Measurements from ENCODE around the gene ADAT2. TPM values are rescaled to one million over a fixed set of nuclear protein-coding genes. Genes with fewer than 3 reads are reported as not detected.

Gene ADAT2
- total and polyA plus RNA-seq, 2 of the 4 experiments (the other 2 are of a cell fraction) = 2.7 to 5.4 TPM

GRCh38 chr6:143443096-143443495, 7.4 kb downstream of the ADAT2 start:
- Histone ChIP-seq H2BK120ac (ENCODE audit: low read depth, low read length) (no peak overlapping the region), H3K79me1 (ENCODE audit: low read depth in 1 of 2, low read length in 2 of 2) (peaks cover 12 to 16% of the 10 kb centered on the region in 2 experiments; a peak in 3 of 4 replicates), H2AFZ (replicated peaks; ENCODE audit: low read length, poor library complexity) (no peak overlapping the region), H2BK20ac (ENCODE audit: low read depth, low read length) (no peak overlapping the region), H4K8ac (ENCODE audit: low read depth in 2 of 2, low read length in 2 of 2) (no peak overlapping the region), H3K9me3 (ENCODE audit: control insufficient read depth, insufficient read depth, low read length) (no peaks in the 10 kb centered on the region), H4K20me1 (ENCODE audit: insufficient read depth, low read length) (no peaks in the 10 kb centered on the region), H3K4ac (ENCODE audit: low read depth, low read length) (no peak overlapping the region), H2AK9ac (replicated peaks; ENCODE audit: low read depth, low read length, poor library complexity) (no peak overlapping the region), H2AK5ac (ENCODE audit: low read depth, low read length) (no peak overlapping the region; the same call in 1 of the 2 replicates), H3K56ac (ENCODE audit: extremely low read depth, insufficient read depth, low read length) (no peak overlapping the region), H3K18ac (ENCODE audit: low read depth, low read length) (no peak overlapping the region), H3K14ac (replicated peaks; ENCODE audit: low read depth, low read length) (no peak overlapping the region), H4K5ac (ENCODE audit: low read depth, low read length) (no peak overlapping the region), H3K4me1 (ENCODE audit: control insufficient read depth, insufficient read depth, low read length) (peaks cover 5% of the 10 kb centered on the region), H2BK5ac (ENCODE audit: low read depth, low read length, poor library complexity, severe bottlenecking) (no peak overlapping the region), H3K4me3 (ENCODE audit: insufficient read depth, low read depth, low read length) (no peak overlapping the region), H3K27ac (ENCODE audit: insufficient read depth, low read length) (no peak overlapping the region), H3K9me1 (ENCODE audit: insufficient read depth, low read length) (no peaks in the 10 kb centered on the region), H3K4me2 (ENCODE audit: low read depth, low read length) (no peak overlapping the region), H4K91ac (ENCODE audit: insufficient read depth, low read depth, low read length) (no peak overlapping the region), H3K27me3 (ENCODE audit: control insufficient read depth, insufficient read depth, low read length) (no peaks in the 10 kb centered on the region), H2BK15ac (ENCODE audit: low read depth, low read length) (no peak overlapping the region), H3K36me3 (ENCODE audit: control insufficient read depth, insufficient read depth, low read length) (peaks cover 6% of the 10 kb centered on the region; the same call in 1 of the 2 replicates), H3K23ac (ENCODE audit: low read depth, low read length) (no peak overlapping the region), H3K9ac (ENCODE audit: low read depth, low read length) (no peak overlapping the region)
- POLR2A ChIA-PET (ENCODE audit: unreplicated experiment) = no interaction called here
- no peak for ATAC-seq (ENCODE audit: low read depth)
- no TSS peak for BruUV-seq (replicated peaks)
- in situ Hi-C loops (cut with MboI; ENCODE audit: low sequenced_read_pairs) = no loop called here
- CTCF ChIA-PET = interaction anchor here (1.4 kb wide), 1 partner anchor 16 kb away, joined by 3 read pairs; no protein-coding TSS in a partner anchor
- no CpG with 5 or more reads among the region's 2 CpGs for WGBS, 2 experiments (ENCODE audit: extremely low coverage in 2 of 2, insufficient read length in 1 of 2)
- DNase-seq = no peak
- intact Hi-C loops (cut with micrococcal nuclease) = loop anchor here (10.0 kb wide), 1 partner anchor 572 kb away; no protein-coding TSS in a partner anchor
- dilution Hi-C loops (cut with HindIII; ENCODE audit: low sequenced_read_pairs, unreplicated experiment) = no loop called here
- TF ChIP-seq CHD1 (IDR thresholded peaks at IDR 0.05; ENCODE audit: low read depth, low read length) = no peak
- no peak for TF ChIP-seq RCOR1 (IDR thresholded peaks at IDR 0.05; ENCODE audit: insufficient replicate concordance, low read length)
- no peak for TF ChIP-seq RFX5 (IDR thresholded peaks at IDR 0.05; ENCODE audit: low read depth, low read length)
- TF ChIP-seq NFE2L2 (IDR thresholded peaks at IDR 0.05; ENCODE audit: low read depth, low read length) = no peak
- no peak for TF ChIP-seq ELK1 (IDR thresholded peaks at IDR 0.05; ENCODE audit: borderline replicate concordance, low read depth, low read length)
- TF ChIP-seq POLR2A (IDR thresholded peaks at IDR 0.05; ENCODE audit: low read depth, low read length) = no peak
- TF ChIP-seq MAFK (IDR thresholded peaks at IDR 0.05; ENCODE audit: low read depth, low read length) = no peak
- no peak for TF ChIP-seq FOS (IDR thresholded peaks at IDR 0.05; ENCODE audit: low read depth, low read length)
- no peak for TF ChIP-seq USF2 (IDR thresholded peaks at IDR 0.05; ENCODE audit: low read depth, low read length)
- TF ChIP-seq MXI1 (IDR thresholded peaks at IDR 0.05; ENCODE audit: borderline replicate concordance, low read depth, low read length) = no peak
- TF ChIP-seq SMC3 (IDR thresholded peaks at IDR 0.05; ENCODE audit: low read depth, low read length) = no peak
- TF ChIP-seq MAZ (IDR thresholded peaks at IDR 0.05; ENCODE audit: borderline replicate concordance, low read depth, low read length) = no peak
- TF ChIP-seq BHLHE40 (IDR thresholded peaks at IDR 0.05; ENCODE audit: low read depth, low read length) = no peak
- no peak for TF ChIP-seq RAD21 (IDR thresholded peaks at IDR 0.05; ENCODE audit: low read length)
- no peak for TF ChIP-seq CTCF (conservative IDR thresholded peaks at IDR 0.05; ENCODE audit: low read depth, low read length)
- TF ChIP-seq CEBPB (IDR thresholded peaks at IDR 0.05; ENCODE audit: low read depth, low read length) = no peak
